ENCODE results near the gene CEP131. TPM values are rescaled to one million over a fixed set of nuclear protein-coding genes. Genes with fewer than 3 reads are reported as not detected.
"Not testable (repeated sequence)": the region's sequence is repeated elsewhere in the genome, so short reads cannot be mapped to it uniquely, and the experiment has no call there.

Gene CEP131
- total RNA-seq, 1 donor from 2014 or later: 13.0 TPM

- DNase-seq (ENCODE audit: low spot score in 2 of 2): no peak
- FAIRE-seq: no peak
Observed at GRCh38 chr17:81228834-81229665, 6.3 kb upstream of the CEP131 start.

GRCh38 chr17:81228420-81228819 lies 5.7 kb upstream of the CEP131 start:
- FAIRE-seq (no peak), DNase-seq (ENCODE audit: low spot score in 2 of 2) (no peak)

- FAIRE-seq; DNase-seq (ENCODE audit: low spot score in 2 of 2): not testable (repeated sequence)
Observed at GRCh38 chr17:81227630-81228029, 4.9 kb upstream of the CEP131 start.

- no peak for FAIRE-seq
- DNase-seq (ENCODE audit: low spot score in 2 of 2): no peak
Observed at GRCh38 chr17:81223762-81224130, 981 bp upstream of the CEP131 start.

GRCh38 chr17:81222620-81222905 lies 202 bp downstream of the CEP131 start:
- no peak for DNase-seq (ENCODE audit: low spot score in 2 of 2)
- FAIRE-seq: no peak

- FAIRE-seq: no peak
Observed at GRCh38 chr17:81221842-81222619, 734 bp downstream of the CEP131 start.

GRCh38 chr17:81221371-81221841 lies 1.4 kb downstream of the CEP131 start:
- DNase-seq (ENCODE audit: low spot score in 2 of 2): no peak
- FAIRE-seq: no peak

More at GRCh38 chr17:81221842-81222619, 734 bp downstream of the CEP131 start:
- DNase-seq (ENCODE audit: low spot score in 2 of 2): no peak

- no peak for FAIRE-seq
- DNase-seq (ENCODE audit: low spot score in 2 of 2): no peak
Observed at GRCh38 chr17:81219476-81220180, 3.1 kb downstream of the CEP131 start.

- DNase-seq (ENCODE audit: low spot score in 2 of 2) (no peak), FAIRE-seq (no peak)
Observed at GRCh38 chr17:81218991-81219390, 3.8 kb downstream of the CEP131 start.

GRCh38 chr17:81218459-81218858 lies 4.3 kb downstream of the CEP131 start:
- FAIRE-seq (no peak), DNase-seq (ENCODE audit: low spot score in 2 of 2) (no peak)

GRCh38 chr17:81217491-81217890 lies 5.3 kb downstream of the CEP131 start:
- no peak for DNase-seq (ENCODE audit: low spot score in 2 of 2)
- FAIRE-seq: no peak

- FAIRE-seq: no peak
Observed at GRCh38 chr17:81213978-81214377, 8.8 kb downstream of the CEP131 start.

GRCh38 chr17:81212365-81212764 lies 10.4 kb downstream of the CEP131 start:
- no peak for FAIRE-seq
- no peak for DNase-seq (ENCODE audit: low spot score in 2 of 2)

More at GRCh38 chr17:81213978-81214377, 8.8 kb downstream of the CEP131 start:
- no peak for DNase-seq (ENCODE audit: low spot score in 2 of 2)

GRCh38 chr17:81210868-81211267 lies 11.9 kb downstream of the CEP131 start:
- no peak for DNase-seq (ENCODE audit: low spot score in 2 of 2)
- FAIRE-seq: no peak

GRCh38 chr17:81210466-81210865 lies 12.3 kb downstream of the CEP131 start:
- DNase-seq (ENCODE audit: low spot score in 2 of 2): no peak
- no peak for FAIRE-seq

GRCh38 chr17:81209141-81209540 lies 13.6 kb downstream of the CEP131 start:
- no peak for DNase-seq (ENCODE audit: low spot score in 2 of 2)
- no peak for FAIRE-seq

GRCh38 chr17:81208651-81209050 lies 14.1 kb downstream of the CEP131 start:
- DNase-seq (ENCODE audit: low spot score in 2 of 2) (no peak), FAIRE-seq (no peak)

- no peak for FAIRE-seq
- DNase-seq (ENCODE audit: low spot score in 2 of 2): no peak
Observed at GRCh38 chr17:81207610-81208581, 14.9 kb downstream of the CEP131 start.

- DNase-seq (ENCODE audit: low spot score in 2 of 2) (no peak), FAIRE-seq (no peak)
Observed at GRCh38 chr17:81206657-81207056, 16.1 kb downstream of the CEP131 start.

- FAIRE-seq (no peak), DNase-seq (ENCODE audit: low spot score in 2 of 2) (no peak)
Observed at GRCh38 chr17:81206166-81206565, 16.6 kb downstream of the CEP131 start.

Measured in frontal cortex (tissue), 4 donors.